HepG2 (cell line): ENCODE data around the gene BICDL2. TPM values are rescaled to one million over a fixed set of nuclear protein-coding genes. Genes with fewer than 3 reads are reported as not detected.

Source experiments
- ARID4A ChIP-seq: sonication (generic); formaldehyde crosslinking; IDR thresholded peaks from 2 replicates; pipeline ENCODE4 v1.5.0; 2020; ENCODE audit warnings: mild to moderate bottlenecking, missing genetic modification reagents, borderline replicate concordance
- ARNTL ChIP-seq: sonication (generic); formaldehyde crosslinking; IDR thresholded peaks from 2 replicates; pipeline ENCODE4 v1.4.0; 2020; ENCODE audit warnings: mild to moderate bottlenecking, missing genetic modification reagents
- GATA4 ChIP-seq: sonication (generic); IDR thresholded peaks from 2 replicates; pipeline ENCODE4 v1.6.1; 2016; ENCODE audit warnings: antibody characterized with exemption, low read depth, borderline replicate concordance
- HHEX ChIP-seq: IDR thresholded peaks from 2 replicates; pipeline ENCODE4 v1.6.1; 2016; ENCODE audit warnings: control low read depth
- HOXA3 ChIP-seq: sonication (generic); formaldehyde crosslinking; IDR thresholded peaks from 2 replicates; pipeline ENCODE4 v1.5.0; 2020; ENCODE audit warnings: missing genetic modification reagents
- NFYC ChIP-seq: IDR thresholded peaks from 2 replicates; pipeline ENCODE4 v1.6.1; 2016; ENCODE audit warnings: missing genetic modification reagents, missing compliant biosample characterization
- PAWR ChIP-seq: sonication (generic); formaldehyde crosslinking; IDR thresholded peaks from 2 replicates; pipeline ENCODE4 v1.4.0; 2020; ENCODE audit warnings: missing genetic modification reagents, mild to moderate bottlenecking, borderline replicate concordance
- REXO4 ChIP-seq: sonication (generic); formaldehyde crosslinking; IDR thresholded peaks from 2 replicates; pipeline ENCODE4 v1.8.0; 2022; ENCODE audit warnings: missing genetic modification reagents, mild to moderate bottlenecking, borderline replicate concordance
- RFX1 ChIP-seq: fragments of 450-650 bp; IDR thresholded peaks from 2 replicates; pipeline ENCODE4 v1.6.1; 2017
- SKI ChIP-seq: fragments of 450-650 bp; IDR thresholded peaks from one replicate; pipeline ENCODE4 v1.6.1; 2018; ENCODE audit warnings: mild to moderate bottlenecking; ENCODE audit not compliant: partially characterized antibody
- ZBTB21 ChIP-seq: sonication (generic); formaldehyde crosslinking; IDR thresholded peaks from 2 replicates; pipeline ENCODE4 v1.4.0; 2020; ENCODE audit warnings: missing genetic modification reagents
- ZBTB7A ChIP-seq: sonication (generic); formaldehyde crosslinking; IDR thresholded peaks from 2 replicates; pipeline ENCODE4 v1.8.0; 2022; ENCODE audit warnings: mild to moderate bottlenecking, missing genetic modification reagents
- ZFP90 ChIP-seq: sonication (generic); formaldehyde crosslinking; IDR thresholded peaks from 2 replicates; pipeline ENCODE4 v1.8.0; 2022; ENCODE audit warnings: missing genetic modification reagents, mild to moderate bottlenecking, inconsistent platforms, borderline replicate concordance
- ZNF260 ChIP-seq: sonication (generic); formaldehyde crosslinking; IDR thresholded peaks from 2 replicates; pipeline ENCODE4 v1.4.0; 2020; ENCODE audit warnings: missing genetic modification reagents, low read depth, mild to moderate bottlenecking, borderline replicate concordance
- ZNF282 ChIP-seq: fragments of 450-650 bp; IDR thresholded peaks from 2 replicates; pipeline ENCODE4 v1.6.1; 2018; ENCODE audit not compliant: partially characterized antibody
- ZNF34 ChIP-seq: sonication (generic); formaldehyde crosslinking; IDR thresholded peaks from 2 replicates; pipeline ENCODE4 v1.4.0; 2020; ENCODE audit warnings: mild to moderate bottlenecking, missing genetic modification reagents, borderline replicate concordance
- ZNF460 ChIP-seq: sonication (generic); formaldehyde crosslinking; IDR thresholded peaks from 2 replicates; pipeline ENCODE4 v1.5.1; 2020; ENCODE audit warnings: missing genetic modification reagents, mild to moderate bottlenecking, borderline replicate concordance
- ZNF501 ChIP-seq: sonication (generic); formaldehyde crosslinking; IDR thresholded peaks from 2 replicates; pipeline ENCODE4 v1.5.1; 2020; ENCODE audit warnings: mild to moderate bottlenecking, moderate library complexity, missing genetic modification reagents
- ZNF512B ChIP-seq: sonication (generic); formaldehyde crosslinking; IDR thresholded peaks from 2 replicates; pipeline ENCODE4 v1.5.1; 2020; ENCODE audit warnings: missing genetic modification reagents, mild to moderate bottlenecking, borderline replicate concordance
- ZNF550 ChIP-seq: sonication (generic); formaldehyde crosslinking; IDR thresholded peaks from 2 replicates; pipeline ENCODE4 v1.4.0; 2020; ENCODE audit warnings: mild to moderate bottlenecking, missing genetic modification reagents, borderline replicate concordance
- ZNF607 ChIP-seq: sonication (generic); formaldehyde crosslinking; IDR thresholded peaks from 2 replicates; pipeline ENCODE4 v1.5.1; 2020; ENCODE audit warnings: missing genetic modification reagents, mild to moderate bottlenecking, borderline replicate concordance
- ZNF672 ChIP-seq: sonication (generic); formaldehyde crosslinking; IDR thresholded peaks from 2 replicates; pipeline ENCODE4 v1.8.1; 2022; ENCODE audit warnings: missing genetic modification reagents
- ZNF878 ChIP-seq: sonication (generic); formaldehyde crosslinking; IDR thresholded peaks from 2 replicates; pipeline ENCODE4 v1.8.1; 2023; ENCODE audit warnings: mild to moderate bottlenecking, missing genetic modification reagents, moderate library complexity
- ZSCAN21 ChIP-seq: sonication (generic); formaldehyde crosslinking; IDR thresholded peaks from 2 replicates; pipeline ENCODE4 v1.8.0; 2022; ENCODE audit warnings: mild to moderate bottlenecking, missing genetic modification reagents, moderate library complexity, borderline replicate concordance
- polyA plus RNA-seq, 8 experiments: library from polyadenylated mRNA; depleted of rRNA in 3 of 8; stranded (reverse) in 7 of 8; unstranded in 1 of 8; fragments of >200 nt; fragmentation: Illumina TruSeq in 4 of 8; extraction: Trizol in 4 of 8; gene quantifications; 2 replicates each; pipeline versions ENCODE4 v1.2.1 to v1.2.3, GENCODE V29; 2011 to 2016; ENCODE audit warnings: low read depth in 4 of 8, missing spikeins in 1 of 8, mixed read lengths in 1 of 8; ENCODE audit not compliant: insufficient read depth in 1 of 8
- total RNA-seq, 5 experiments: library from RNA; depleted of rRNA; stranded (reverse); fragments of >200 nt; fragmentation: Illumina TruSeq; extraction: Trizol; gene quantifications; 2 replicates each; pipeline ENCODE4 v1.2.3, GENCODE V29; 2016; ENCODE audit warnings: low read depth in 1 of 5

The BICDL2 gene
- total and polyA plus RNA-seq, 2 of the 13 experiments (the other 11 are each of a cell fraction or from before 2014, with no cell fraction given), result 0.12 TPM; not detected in 1

GRCh38 chr16:3065742-3066439 is 29.1 kb upstream of the BICDL2 start (continued):
- TF ChIP-seq GATA4, result no peak
- peak; percentile 42; the same call in 1 of the 2 replicates for TF ChIP-seq ZSCAN21
- peak; percentile 5; the same call in 1 of the 2 replicates for TF ChIP-seq ZNF501
- no peak for TF ChIP-seq NFYC (CRISPR knock-in tag)
- peak; percentile 65; the same call in 1 of the 2 replicates for TF ChIP-seq PAWR (CRISPR knock-in tag)
- no peak for TF ChIP-seq ZNF460 (CRISPR knock-in tag)
- no peak for TF ChIP-seq SKI
- TF ChIP-seq ZNF282, result no peak
- no peak for TF ChIP-seq RFX1
- no peak for TF ChIP-seq ZNF607 (CRISPR knock-in tag)
- TF ChIP-seq HOXA3 (CRISPR knock-in tag), result peak; percentile 27; the same call in 1 of the 2 replicates
- TF ChIP-seq ZNF878, result 0 out of 2 replicates have a peak, but pooled peaks have one; percentile 48
- TF ChIP-seq ZNF550 (CRISPR knock-in tag), result no peak
- TF ChIP-seq ARNTL, result no peak
- peak; percentile 2; the same call in 1 of the 2 replicates for TF ChIP-seq ZFP90 (CRISPR knock-in tag)
- TF ChIP-seq ZNF512B (CRISPR knock-in tag), result no peak
- no peak for TF ChIP-seq HHEX (CRISPR knock-in tag)
- TF ChIP-seq ZNF34 (CRISPR knock-in tag), result no peak
- TF ChIP-seq ZNF260 (CRISPR knock-in tag), result no peak
- no peak for TF ChIP-seq ZBTB21 (CRISPR knock-in tag)
- TF ChIP-seq REXO4 (CRISPR knock-in tag), result peak; percentile 45; the same call in 1 of the 2 replicates
- peak; percentile 17; the same call in 1 of the 2 replicates for TF ChIP-seq ZBTB7A (CRISPR knock-in tag)
- 0 out of 2 replicates have a peak, but pooled peaks have one; percentile 65 for TF ChIP-seq ZNF672
- TF ChIP-seq ARID4A (CRISPR knock-in tag), result 0 out of 2 replicates have a peak, but pooled peaks have one; percentile 4
